GM18907 (cell line): ENCODE results near the gene SDK1.

Source experiments
- ATAC-seq: cut with Tn5 transposase; IDR thresholded peaks from one replicate; pipeline ENCODE4 v1.9.1; 2021; ENCODE audit warnings: mild to moderate bottlenecking, moderate library complexity; ENCODE audit not compliant: unreplicated experiment

Gene SDK1

GRCh38 chr7:4269746-4270145 lies 968.7 kb downstream of the SDK1 start:
- no peak for ATAC-seq

- no peak for ATAC-seq
Observed at GRCh38 chr7:4270268-4270667, 969.2 kb downstream of the SDK1 start.

GRCh38 chr7:4270941-4271715 lies 970.1 kb downstream of the SDK1 start:
- no peak for ATAC-seq

GRCh38 chr7:4271716-4272015 lies 970.6 kb downstream of the SDK1 start:
- ATAC-seq = no peak

GRCh38 chr7:4272141-4272540 lies 971.1 kb downstream of the SDK1 start:
- no peak for ATAC-seq

GRCh38 chr7:4273566-4274230 lies 972.6 kb downstream of the SDK1 start:
- ATAC-seq = no peak

- ATAC-seq = no peak
Observed at GRCh38 chr7:4274286-4274685, 973.2 kb downstream of the SDK1 start.

- ATAC-seq = no peak
Observed at GRCh38 chr7:4277936-4278335, 976.9 kb downstream of the SDK1 start.

GRCh38 chr7:4279216-4279615 lies 978.2 kb downstream of the SDK1 start:
- ATAC-seq = no peak

- no peak for ATAC-seq
Observed at GRCh38 chr7:4281231-4281993, 980.4 kb downstream of the SDK1 start.

- ATAC-seq = no peak
Observed at GRCh38 chr7:4282434-4283223, 981.6 kb downstream of the SDK1 start.

GRCh38 chr7:4286351-4286750 lies 985.3 kb downstream of the SDK1 start:
- ATAC-seq = no peak

GRCh38 chr7:4288791-4289394 lies 987.8 kb downstream of the SDK1 start:
- ATAC-seq = no peak

- ATAC-seq = no peak
Observed at GRCh38 chr7:4297165-4297917, 996.3 kb downstream of the SDK1 start.

- no peak for ATAC-seq
Observed at GRCh38 chr7:4297918-4298219, 996.8 kb downstream of the SDK1 start.

- ATAC-seq = no peak
Observed at GRCh38 chr7:4299431-4299830, 998.4 kb downstream of the SDK1 start.

GRCh38 chr7:4302203-4302905 lies 1001.3 kb downstream of the SDK1 start:
- ATAC-seq = no peak

- ATAC-seq = no peak
Observed at GRCh38 chr7:4307316-4308204, 1006.5 kb downstream of the SDK1 start.

GRCh38 chr7:4308205-4308590 lies 1007.1 kb downstream of the SDK1 start:
- ATAC-seq = no peak
